Measurements from ENCODE around the gene MOSPD3.

Gene MOSPD3

GRCh38 chr7:100623951-100624824, 11.8 kb downstream of the MOSPD3 start:
- DNase-seq: no peak
- in situ Hi-C loops (cut with HindIII; ENCODE audit: low pct_ligation_motif_present, low sequenced_read_pairs): no loop called here
- no peak overlapping the region for H3K27ac ChIP-seq
- H3K4me3 ChIP-seq (ENCODE audit: low read depth, low read length): no peak overlapping the region
- H3K27me3 ChIP-seq (replicated peaks): no peaks in the 10 kb centered on the region
- no peak for TF ChIP-seq CTCF (IDR thresholded peaks at IDR 0.05; ENCODE audit: low read depth, low read length, missing control alignments)
- no peaks in the 10 kb centered on the region for H3K36me3 ChIP-seq (replicated peaks)

- H3K36me3 ChIP-seq (replicated peaks): no peaks in the 10 kb centered on the region
- no peak for DNase-seq
- H3K4me3 ChIP-seq (ENCODE audit: low read depth, low read length): peak overlapping the region; percentile 33
- H3K27me3 ChIP-seq (replicated peaks): no peaks in the 10 kb centered on the region
- H3K27ac ChIP-seq: no peak overlapping the region
- in situ Hi-C loops (cut with HindIII; ENCODE audit: low pct_ligation_motif_present, low sequenced_read_pairs): no loop called here
- no peak for TF ChIP-seq CTCF (IDR thresholded peaks at IDR 0.05; ENCODE audit: low read depth, low read length, missing control alignments)
These were observed 13.7 kb downstream of the MOSPD3 start for GRCh38 chr7:100626055-100626454.

- no peak for TF ChIP-seq CTCF (IDR thresholded peaks at IDR 0.05; ENCODE audit: low read depth, low read length, missing control alignments)
- peak overlapping the region; percentile 33 for H3K4me3 ChIP-seq (ENCODE audit: low read depth, low read length)
- in situ Hi-C loops (cut with HindIII; ENCODE audit: low pct_ligation_motif_present, low sequenced_read_pairs): no loop called here
- no peaks in the 10 kb centered on the region for H3K27me3 ChIP-seq (replicated peaks)
- no peak overlapping the region for H3K27ac ChIP-seq
- no peaks in the 10 kb centered on the region for H3K36me3 ChIP-seq (replicated peaks)
- DNase-seq: peak; percentile 89
These were observed 14.3 kb downstream of the MOSPD3 start for GRCh38 chr7:100626530-100627237.

- no peak for DNase-seq
- in situ Hi-C loops (cut with HindIII; ENCODE audit: low pct_ligation_motif_present, low sequenced_read_pairs): no loop called here
- no peaks in the 10 kb centered on the region for H3K36me3 ChIP-seq (replicated peaks)
- TF ChIP-seq CTCF (IDR thresholded peaks at IDR 0.05; ENCODE audit: low read depth, low read length, missing control alignments): no peak
- H3K27me3 ChIP-seq (replicated peaks): no peaks in the 10 kb centered on the region
- H3K4me3 ChIP-seq (ENCODE audit: low read depth, low read length): no peak overlapping the region
- H3K27ac ChIP-seq: no peak overlapping the region
These were observed 14.9 kb downstream of the MOSPD3 start for GRCh38 chr7:100627238-100627549.

- Histone ChIP-seq H3K27ac (no peak overlapping the region), H3K36me3 (replicated peaks) (no peaks in the 10 kb centered on the region), H3K4me3 (ENCODE audit: low read depth, low read length) (no peak overlapping the region), H3K27me3 (replicated peaks) (no peaks in the 10 kb centered on the region)
- peak; percentile 64 for TF ChIP-seq CTCF (IDR thresholded peaks at IDR 0.05; ENCODE audit: low read depth, low read length, missing control alignments)
- in situ Hi-C loops (cut with HindIII; ENCODE audit: low pct_ligation_motif_present, low sequenced_read_pairs): no loop called here
- DNase-seq: no peak
These were observed 16.9 kb downstream of the MOSPD3 start for GRCh38 chr7:100629117-100629716.

Data from brain microvascular endothelial cell (primary cell).